ENCODE data around the gene GNB2. TPM values are rescaled to one million over a fixed set of nuclear protein-coding genes. Genes with fewer than 3 reads are reported as not detected.

Gene GNB2
- total RNA-seq (2014; rRNA removed; shearing (Covaris generic)): 65.0 and 67.1 TPM in 2 replicates

DNA sequence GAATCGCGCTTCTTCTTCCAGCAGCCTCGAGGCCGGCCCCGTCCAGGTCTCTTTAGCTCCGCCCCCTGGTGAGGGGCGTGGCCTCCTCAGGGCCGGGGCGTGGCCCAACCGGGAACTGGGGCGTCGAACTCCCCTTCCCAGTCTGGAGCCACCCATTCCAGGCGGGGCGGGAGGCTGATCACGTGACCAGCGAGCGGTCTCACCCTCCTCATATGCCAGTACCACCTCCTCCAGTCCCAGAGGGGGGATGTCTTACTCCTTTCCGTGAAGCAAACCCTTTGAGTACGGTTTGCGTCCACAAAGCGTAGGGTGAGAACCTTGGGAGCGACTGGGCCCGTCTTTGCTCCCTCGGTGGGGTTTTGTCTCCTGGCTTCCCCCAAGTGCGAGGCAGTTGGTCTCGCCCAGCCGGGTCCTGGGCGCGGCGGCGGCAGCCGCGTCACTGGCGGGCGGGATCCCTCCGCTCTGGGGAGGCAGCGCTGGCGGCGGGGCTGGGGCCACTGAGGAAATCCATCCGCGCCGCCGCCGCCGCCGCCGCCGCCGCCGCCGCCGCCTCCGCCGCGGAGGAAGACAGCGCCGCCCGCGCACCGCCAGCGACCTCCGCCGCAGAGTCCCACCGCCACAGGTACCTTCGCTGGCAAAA lies at the start of gene GNB2:
Gene GNB2 (plus strand): TSS at position 439 of the 640 bp plus-strand sequence. CDS start 2,526 bp downstream, outside the sequence.
- DNase-seq (ENCODE audit: low spot score): peak; percentile 98

DNA sequence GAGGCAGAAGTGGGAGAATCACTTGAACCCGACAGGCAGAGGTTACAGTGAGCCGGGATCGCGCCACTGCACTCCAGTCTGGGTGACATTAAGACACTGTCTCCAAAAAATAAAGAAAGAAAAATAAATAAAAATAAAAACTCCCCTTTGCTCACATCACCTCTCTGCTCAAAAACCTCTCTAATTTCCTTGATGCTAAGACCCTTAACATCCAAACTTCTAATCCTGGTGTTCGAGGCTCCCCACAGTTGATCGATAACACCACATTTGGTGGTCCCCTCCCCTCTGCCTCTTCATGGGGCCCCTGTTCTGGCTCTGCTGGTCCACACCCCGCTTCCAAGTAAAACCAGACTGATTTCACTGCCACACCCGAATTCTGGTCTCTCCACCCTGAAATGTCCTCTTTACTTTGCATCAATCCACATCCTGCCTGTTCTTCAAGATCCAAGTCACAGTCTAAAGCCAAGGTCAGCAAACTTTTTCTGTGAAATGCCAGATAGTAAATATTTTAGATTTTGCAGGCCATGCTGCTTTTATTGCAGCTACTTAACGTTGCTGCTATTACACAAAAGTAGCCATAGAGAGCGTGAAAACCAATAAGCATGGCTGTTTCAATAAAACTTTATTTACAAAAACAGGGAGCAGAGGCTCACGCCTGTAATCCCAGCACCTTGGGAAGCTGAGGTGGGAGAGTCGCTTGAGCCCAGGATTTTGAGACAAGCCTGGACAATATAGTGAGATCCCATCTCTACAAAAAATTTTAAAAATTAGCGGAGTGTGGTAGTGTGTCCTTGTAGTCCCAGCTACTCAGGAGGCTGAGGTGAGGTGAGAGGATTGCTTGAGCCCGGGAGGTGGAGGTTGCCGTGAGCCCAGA lies 49.4 kb upstream of the GNB2 start:
- no peak for DNase-seq (ENCODE audit: low spot score)

DNA sequence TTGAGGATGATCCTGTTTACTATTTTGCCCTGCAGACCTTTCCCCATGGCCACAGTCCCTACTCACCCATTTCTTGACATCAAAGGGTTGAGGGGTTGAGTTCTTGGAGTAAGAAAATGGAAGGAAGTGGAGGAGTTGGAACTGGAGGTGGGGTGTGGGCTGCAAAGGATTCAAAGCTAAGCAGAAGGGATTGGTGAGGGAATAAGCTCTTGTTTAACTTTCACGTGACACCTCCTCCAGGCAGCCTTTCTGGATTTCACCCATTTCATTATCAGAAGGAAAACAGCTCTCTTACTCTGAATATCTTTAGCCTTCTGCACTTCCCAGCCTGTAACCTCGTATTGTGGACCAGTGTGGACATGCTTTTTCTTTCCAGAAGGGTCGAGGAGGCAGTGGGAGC lies 47.5 kb upstream of the GNB2 start:
- no peak for DNase-seq (ENCODE audit: low spot score)

DNA sequence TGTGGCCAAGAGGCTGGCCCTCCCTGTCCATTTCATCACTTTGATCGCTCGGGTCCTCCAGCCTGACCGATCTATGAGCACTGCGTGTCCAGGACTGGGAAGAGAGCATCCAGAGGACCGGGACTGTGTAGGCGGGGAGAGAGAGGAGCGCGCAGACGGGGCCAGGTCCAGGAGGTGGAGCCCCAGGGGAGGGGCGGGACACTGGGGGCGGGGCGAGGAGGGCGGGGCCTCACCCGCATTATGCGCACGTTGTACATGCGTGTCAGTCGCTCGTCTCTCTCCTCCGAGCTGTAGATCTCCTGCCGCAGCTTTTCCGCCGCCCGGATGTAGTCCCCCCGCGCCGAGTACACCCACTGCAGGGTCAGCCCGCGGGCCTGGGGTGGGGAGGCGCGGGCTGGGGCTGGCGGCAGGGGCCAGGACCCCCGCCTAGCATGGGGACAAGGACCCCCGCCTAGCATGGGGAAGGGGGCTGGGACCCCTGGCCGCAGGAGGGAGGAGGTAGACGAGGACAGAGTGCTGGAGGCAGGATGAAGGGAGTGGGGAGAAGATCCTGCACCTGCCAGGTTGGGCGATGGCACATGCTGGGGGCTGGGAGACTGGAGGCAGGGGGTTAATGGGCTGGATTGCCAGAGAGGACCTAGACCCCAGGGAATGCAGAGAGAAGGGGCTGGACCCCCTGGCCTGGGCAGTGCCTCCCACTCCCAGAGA lies 46.9 kb upstream of the GNB2 start:
- DNase-seq (ENCODE audit: low spot score): peak; percentile 78

DNA sequence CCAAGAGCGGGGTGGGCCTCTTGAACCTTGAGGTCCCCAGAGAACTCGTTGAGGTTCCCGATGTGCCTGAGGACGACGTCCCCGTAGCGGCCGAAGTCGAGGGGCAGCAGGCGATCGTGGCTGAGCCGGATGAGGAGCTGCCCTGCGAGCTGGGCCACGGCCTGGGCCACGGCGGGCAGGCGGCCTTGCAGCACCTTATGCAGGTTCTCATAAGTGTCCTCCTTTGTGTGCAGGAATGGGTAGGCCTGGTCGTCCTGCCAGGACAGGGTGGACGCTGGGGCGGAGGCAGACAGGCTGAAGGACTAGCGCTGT lies 46.3 kb upstream of the GNB2 start:
- no peak for DNase-seq (ENCODE audit: low spot score)

DNA sequence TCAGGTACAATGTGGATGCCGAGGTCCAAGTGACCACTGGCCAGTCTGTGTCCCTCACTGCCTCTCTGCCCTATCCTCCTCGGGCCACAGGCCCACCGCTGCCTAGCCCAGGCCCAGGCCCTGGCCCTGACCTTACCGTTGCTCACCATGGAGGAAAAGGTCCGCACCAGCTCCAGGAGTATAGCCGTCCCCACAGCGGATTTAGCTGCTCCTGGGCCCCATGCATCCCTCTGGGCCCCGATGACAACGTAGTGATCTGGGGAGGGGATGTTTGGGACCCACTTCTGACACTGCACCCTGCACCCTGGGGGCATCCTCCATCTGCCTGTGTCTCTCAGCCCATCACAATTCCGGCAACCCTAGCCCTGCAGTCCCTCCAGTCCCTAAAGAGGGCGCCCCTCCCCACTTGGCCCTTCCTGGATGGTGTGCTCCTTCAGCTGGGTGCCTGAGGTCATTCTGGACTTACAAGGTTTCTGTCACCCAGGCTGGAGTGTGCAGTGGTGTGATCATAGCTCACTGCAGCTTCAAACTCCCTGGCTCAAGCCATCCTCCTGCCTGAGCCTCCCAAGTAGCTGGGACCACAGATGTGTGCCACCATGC lies 44.3 kb upstream of the GNB2 start:
- peak; percentile 44 for DNase-seq (ENCODE audit: low spot score)

DNA sequence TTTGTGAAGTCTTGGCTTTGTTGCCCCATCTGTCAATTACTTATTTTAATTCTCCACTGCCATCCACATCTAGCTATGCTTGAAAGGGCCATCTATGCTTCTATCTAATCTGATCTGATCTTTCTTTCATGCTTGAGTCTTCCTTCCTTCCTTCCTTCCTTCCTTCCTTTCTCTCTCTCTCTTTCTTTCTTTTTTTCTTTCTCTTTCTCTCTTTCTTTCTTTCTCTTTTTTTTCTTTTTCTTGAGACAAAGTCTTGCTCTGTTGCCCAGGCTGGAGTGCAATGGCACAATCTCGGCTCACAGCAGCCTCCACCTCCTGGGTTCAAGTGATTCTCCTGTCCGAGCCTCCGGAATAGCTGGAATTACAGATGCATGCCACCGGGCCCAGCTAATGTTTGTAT lies 43.5 kb upstream of the GNB2 start:
- no peak for DNase-seq (ENCODE audit: low spot score)

DNA sequence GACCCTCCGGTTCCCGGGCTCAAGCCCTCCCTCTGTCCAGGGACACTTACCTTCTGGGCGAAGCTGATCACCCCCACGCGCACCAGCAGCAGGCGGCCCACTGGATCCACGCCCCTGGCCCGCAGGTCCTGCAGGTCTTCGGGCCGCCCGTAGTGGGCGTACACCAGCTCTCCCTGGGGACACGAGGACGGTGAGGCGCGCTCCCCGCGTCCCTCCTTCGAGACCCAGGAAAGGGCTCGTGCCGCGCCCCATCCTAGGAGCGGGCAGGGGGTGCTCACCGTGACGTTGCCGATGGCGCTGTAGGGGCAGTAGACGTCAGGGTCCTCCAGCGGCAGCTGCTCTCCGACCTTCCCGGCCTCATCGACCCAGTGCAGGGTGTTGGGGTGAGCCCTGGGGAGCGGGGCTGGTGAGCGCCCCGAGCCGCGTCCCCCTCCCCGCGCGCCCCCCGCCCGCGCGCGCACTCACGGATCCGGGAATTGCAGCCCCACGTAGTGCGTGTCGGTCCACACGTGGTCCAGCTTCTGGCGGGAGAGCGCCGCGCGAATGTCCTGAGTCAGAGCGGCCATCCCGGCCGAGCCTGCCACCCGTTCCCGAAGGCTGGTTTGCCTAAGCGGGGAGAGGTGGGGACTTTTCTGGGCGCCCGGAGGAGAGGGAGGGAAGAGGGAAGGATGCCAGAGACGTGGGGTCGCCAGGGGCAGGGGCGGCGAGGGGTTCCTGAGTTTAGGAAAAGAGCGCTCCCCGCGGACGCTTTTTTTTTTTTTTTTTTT lies 40.4 kb upstream of the GNB2 start:
- DNase-seq (ENCODE audit: low spot score): no peak

DNA sequence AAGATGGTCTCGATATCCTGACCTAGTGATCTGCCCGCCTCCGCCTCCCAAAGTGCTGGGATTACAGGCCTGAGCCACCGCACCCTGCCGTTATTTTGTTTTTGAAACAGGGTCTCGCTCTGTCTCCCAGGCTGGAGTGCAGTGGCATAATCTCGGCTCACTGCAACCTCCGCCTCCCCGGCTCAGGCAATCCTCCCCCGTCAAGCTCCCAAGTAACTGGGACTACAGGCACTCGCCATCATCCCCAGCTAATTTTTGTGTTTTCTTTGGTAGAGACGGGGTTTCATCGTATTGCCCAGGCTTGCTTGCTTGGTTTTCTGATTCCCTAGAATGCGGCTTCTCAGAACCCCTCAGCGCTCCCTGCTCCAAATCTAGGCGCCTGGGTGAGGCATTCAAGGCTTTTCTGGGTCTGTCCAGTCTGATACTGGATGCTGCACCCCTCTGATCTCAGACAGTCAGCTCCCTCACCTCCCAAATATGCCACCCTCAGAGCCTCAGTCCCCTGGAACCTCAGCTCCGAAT lies 33.5 kb upstream of the GNB2 start:
- DNase-seq (ENCODE audit: low spot score): no peak

DNA sequence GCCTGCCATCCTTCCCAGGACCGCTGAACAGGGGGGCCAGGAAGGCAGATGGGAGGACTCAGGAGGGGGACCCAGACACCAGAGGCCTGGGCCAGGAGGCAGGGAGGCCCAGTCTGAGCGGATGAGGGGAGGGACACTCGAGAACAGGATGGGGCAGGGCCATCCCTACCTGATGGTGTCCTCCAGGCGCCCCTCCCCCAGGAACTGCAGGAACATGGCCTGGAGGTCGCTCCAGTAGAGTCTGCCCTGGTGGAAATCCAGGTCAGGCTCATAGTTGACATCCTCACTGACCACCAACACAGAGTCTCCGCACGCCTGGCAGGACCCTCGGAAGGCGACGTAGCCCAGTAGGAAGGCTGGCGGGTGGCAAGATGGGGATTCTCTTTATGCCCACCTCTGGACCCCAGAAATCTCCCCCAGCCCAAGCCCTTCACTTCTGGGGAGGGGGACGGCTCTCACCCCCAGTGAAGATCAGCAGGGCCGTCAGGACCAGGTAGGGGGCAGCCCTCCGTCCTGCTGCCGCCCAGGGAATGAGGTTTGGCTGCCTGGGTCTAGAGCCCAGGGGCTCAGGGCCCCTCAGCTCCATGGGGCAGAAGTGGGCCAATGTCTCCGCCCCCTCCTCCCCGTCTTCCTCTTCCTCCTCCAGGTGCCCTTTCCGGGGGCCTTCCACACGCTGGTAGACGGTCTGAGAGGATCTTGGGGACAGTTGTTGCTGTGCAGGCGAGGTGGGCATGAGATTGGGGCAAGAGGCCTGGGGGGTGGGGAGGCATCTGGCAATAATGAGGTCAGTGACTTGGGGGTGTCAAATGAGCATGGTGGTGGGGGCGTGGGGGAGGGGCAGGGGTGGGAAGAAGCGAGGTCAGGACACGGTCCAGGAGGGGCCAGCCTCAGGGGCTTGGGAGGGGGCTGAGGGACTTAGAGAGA lies 32.8 kb upstream of the GNB2 start:
- DNase-seq (ENCODE audit: low spot score): no peak

DNA sequence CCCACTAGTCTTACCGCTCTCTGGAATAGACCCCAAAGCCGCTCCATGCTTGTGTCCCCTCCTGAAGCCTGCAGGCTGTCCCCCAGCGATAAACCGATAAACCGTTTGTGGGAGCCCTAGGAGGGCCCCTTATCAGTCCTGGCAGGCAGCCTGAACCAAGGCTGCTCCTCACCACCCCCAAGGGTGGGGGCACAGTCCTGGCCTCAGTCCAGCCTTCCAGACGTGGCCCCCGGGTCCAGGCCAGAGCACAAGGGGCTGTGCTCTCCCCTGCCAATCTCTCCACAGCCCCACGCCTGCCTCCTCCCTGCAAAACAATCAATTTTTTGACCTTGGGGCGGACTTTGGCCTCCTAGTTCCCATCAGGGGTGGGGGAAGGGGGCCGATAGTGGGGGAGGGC lies 32.1 kb upstream of the GNB2 start, which contains the start of gene TFR2:
Gene TFR2 (minus strand): TSS at position 90 of the 397 bp plus-strand sequence. CDS start 43 bp downstream, at position 47.
- no peak for DNase-seq (ENCODE audit: low spot score)

DNA sequence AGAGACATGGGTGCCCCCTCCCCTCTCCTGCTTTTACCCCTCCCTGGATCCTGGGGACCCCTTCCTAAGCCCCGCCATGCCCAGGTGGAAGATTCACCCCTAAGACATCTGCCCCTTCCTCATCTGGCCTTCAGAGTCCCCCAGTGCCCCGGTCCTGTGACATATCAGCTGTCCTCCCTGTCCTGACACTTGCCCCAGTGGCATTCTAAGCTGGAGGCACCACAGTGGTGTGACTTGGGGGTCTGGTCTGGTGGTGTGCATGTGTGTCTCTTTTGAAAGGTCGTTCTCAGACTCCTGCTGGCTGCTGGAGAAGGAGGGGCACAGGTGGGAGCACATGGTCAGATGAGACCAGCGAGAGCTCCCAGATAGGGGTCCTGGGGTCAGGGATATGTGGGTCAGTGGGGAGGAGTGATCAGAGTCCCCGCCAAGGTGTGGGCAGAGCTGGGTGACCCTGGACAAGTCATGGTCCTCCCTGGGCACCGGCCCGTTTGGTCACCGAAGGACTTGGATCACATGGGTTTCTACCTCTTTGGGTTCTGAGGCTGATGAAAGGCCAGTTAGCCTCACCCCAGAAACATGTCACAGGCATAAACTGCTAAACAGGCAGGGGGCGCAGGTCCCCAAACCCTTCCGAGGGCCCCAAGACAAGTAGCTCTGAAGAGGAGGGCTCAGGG lies 31.5 kb upstream of the GNB2 start:
- no peak for DNase-seq (ENCODE audit: low spot score)

DNA sequence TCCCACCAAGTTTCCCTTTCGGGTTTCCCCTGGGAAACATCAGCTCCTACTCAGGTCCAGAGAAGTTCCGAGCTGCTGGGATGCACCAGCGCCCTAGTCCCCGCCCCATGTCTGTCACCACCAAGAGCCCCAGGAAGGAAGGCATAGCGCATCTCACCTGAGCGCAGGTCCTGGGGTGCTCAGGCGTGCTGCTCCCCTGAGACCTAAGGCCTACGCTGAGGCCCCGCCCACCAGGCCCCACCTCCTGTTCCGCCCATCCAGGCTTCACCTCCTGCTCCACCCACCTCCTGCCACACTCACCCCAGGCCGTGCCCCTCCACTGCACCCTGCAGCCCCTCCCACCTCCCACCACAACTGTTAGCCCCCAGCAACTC lies 31.0 kb upstream of the GNB2 start:
- no peak for DNase-seq (ENCODE audit: low spot score)

DNA sequence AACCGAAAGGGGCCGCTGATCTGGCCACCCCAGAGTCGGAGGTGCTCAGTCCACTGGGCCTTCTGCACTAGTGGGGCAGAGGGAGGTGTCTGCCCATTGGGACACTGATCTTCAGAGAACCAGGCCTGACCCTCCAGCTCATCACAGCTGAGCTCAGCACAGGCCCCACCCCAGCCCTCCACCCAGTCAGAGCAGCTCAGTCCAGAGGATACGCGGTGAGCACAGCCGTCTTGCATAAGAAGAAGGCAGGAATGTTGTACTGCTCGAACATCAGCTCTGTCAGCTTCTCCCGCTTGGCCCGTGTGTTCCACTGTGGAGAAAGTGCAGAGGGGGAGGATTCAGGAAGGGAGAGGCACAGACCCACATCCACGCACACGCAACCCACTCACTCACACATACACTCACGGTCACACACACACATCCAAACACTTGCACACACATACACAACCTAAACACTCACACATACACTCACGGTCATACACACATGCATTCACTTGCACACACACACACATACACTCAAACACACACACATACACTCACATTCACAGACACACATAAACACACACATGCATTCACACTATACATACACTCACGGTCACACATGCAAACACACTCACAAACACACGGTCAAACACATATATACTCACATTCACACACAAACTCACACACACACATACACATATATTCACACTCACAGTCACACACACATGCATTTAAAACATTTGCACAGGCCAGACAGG lies 23.5 kb upstream of the GNB2 start:
- no peak for DNase-seq (ENCODE audit: low spot score)

DNA sequence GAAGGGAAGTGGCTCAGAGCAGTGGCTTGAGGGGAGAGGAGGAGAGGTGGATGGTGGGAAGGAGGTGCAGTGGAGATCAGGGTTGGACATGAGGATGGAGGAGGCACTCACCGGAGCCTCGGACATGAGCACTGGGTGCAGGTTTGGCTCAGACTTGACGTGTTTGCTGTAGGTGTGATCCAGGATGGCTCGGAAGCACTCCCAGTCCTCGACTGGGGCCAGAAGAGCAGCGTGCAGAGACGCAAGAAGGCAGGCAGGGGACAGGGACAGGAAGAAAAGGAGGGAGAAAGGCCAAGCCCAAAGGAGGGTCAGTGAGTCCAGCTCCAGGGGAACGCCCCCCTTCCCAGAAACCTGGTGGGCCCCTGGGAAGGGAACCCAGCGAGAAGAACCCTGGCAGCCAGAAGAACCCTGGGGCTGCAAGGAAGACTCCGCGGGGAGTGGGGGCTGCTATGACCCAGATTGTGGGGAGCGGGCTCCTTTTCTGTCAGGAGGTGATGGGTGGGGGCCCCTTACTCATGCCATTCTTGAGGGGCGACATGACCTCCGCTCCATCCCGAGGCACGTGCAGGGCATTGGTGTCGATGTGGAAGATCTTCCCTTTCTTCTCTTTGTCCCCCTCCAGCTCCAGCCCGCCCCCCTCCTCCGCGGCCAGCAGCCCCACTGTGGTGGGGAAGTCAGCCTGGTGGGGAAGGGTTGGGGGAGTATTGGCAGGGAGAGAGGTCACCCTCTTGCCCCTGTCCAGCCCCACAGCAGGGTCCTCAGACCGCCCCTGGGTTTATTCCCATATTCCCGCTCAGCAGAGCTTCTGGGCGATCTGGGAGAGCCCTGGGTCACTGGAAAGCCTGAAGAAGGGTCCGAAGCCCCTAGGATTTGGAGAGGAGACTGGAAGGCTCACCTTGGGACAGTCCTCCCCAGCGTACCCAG lies 18.4 kb upstream of the GNB2 start:
- no peak for DNase-seq (ENCODE audit: low spot score)

DNA sequence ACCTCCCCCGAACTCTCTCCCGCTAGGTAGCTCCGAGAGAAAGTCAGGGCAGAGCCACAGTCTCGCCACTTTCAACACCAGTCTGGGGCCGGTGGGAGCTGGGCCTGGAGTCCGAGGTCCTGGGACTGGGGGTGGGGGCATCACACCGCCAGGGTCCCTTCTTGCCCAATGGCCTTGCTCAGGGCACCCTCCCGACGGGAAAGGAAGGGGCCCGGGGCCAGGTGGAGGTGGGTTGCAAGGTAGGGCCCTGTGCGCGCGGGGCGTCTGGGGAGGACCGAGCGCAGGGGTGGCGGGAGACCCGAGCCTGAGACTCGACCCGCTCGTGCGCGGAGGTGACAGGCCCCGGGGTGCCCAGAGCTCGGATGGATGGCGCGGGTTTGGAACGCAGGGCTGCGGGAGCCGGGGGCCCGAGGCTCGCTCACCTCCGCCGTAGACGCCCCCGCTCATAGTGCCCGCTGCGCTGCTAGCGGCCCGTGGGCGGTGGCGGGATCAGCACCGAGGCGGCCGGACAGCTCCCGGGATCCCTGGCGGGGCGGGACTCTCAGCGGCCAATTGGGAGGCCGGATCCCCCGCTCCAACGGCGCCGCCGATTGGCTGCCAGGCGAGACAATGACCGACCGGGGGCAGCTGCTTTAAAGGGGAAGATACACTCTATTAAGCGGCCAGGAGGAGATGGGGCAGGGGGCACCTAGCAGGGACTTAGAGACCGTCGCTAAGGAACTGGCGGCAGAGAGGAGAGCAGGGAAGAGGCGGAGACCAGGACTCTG lies 17.4 kb upstream of the GNB2 start, which contains the start of gene ACTL6B:
Gene ACTL6B (minus strand): TSS at position 541 of the 767 bp plus-strand sequence. CDS start 94 bp downstream, at position 447.
- DNase-seq (ENCODE audit: low spot score): no peak

Data from H4 (cell line).